ENCODE data around the gene ANTXRL. TPM values are rescaled to one million over a fixed set of nuclear protein-coding genes. Genes with fewer than 3 reads are reported as not detected.
"Not testable (repeated sequence)": the region's sequence is repeated elsewhere in the genome, so short reads cannot be mapped to it uniquely, and the experiment has no call there.

The ANTXRL gene
- total RNA-seq, 2 experiments from 2014 or later, result 0.95 TPM; not detected in 1

- Histone ChIP-seq H3K9me2 (ENCODE audit: insufficient read depth, low read length) (no peaks in the 10 kb centered on the region), H4K20me1 (ENCODE audit: insufficient read depth, low read length) (no peaks in the 10 kb centered on the region), H3K4me1 (ENCODE audit: insufficient read depth, low read length, poor library complexity, severe bottlenecking) (no peaks in the 10 kb centered on the region), H3K27ac (ENCODE audit: low read depth, low read length, poor library complexity, severe bottlenecking) (no peak overlapping the region), H3K9me3 (ENCODE audit: low read length) (peaks cover 26% of the 10 kb centered on the region; the same call in 1 of the 2 replicates), H3K4me2 (ENCODE audit: low read length) (no peak overlapping the region), H2AFZ (ENCODE audit: low read length) (no peak overlapping the region), H3K4me3 (ENCODE audit: low read depth, low read length, poor library complexity, severe bottlenecking) (no peak overlapping the region), H3K36me3 (ENCODE audit: insufficient read depth, low read length) (peaks cover 71% of the 10 kb centered on the region), H3K79me2 (ENCODE audit: insufficient read depth, low read depth, low read length) (peaks cover 17% of the 10 kb centered on the region; the same call in 1 of the 2 replicates)
- no peak for TF ChIP-seq EZH2phosphoT487 (IDR thresholded peaks at IDR 0.05; ENCODE audit: borderline replicate concordance, low read depth, low read length)
- TF ChIP-seq, protein P1, sequence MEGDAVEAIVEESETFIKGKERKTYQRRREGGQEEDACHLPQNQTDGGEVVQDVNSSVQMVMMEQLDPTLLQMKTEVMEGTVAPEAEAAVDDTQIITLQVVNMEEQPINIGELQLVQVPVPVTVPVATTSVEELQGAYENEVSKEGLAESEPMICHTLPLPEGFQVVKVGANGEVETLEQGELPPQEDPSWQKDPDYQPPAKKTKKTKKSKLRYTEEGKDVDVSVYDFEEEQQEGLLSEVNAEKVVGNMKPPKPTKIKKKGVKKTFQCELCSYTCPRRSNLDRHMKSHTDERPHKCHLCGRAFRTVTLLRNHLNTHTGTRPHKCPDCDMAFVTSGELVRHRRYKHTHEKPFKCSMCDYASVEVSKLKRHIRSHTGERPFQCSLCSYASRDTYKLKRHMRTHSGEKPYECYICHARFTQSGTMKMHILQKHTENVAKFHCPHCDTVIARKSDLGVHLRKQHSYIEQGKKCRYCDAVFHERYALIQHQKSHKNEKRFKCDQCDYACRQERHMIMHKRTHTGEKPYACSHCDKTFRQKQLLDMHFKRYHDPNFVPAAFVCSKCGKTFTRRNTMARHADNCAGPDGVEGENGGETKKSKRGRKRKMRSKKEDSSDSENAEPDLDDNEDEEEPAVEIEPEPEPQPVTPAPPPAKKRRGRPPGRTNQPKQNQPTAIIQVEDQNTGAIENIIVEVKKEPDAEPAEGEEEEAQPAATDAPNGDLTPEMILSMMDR (conservative IDR thresholded peaks at IDR 0.05; ENCODE audit: low read length), result no peak
- no TSS peak for BruUV-seq (replicated peaks)
- intact Hi-C loops (cut with micrococcal nuclease; ENCODE audit: unreplicated experiment), result no loop called here
- ChIA-PET POLR2A (interaction anchor here (1.2 kb wide), 1 partner anchor 23 kb away, joined by 3 read pairs; no protein-coding TSS in a partner anchor), CTCF (ENCODE audit: unreplicated experiment) (no interaction called here)
- DNase-seq (ENCODE audit: low spot score), result no peak
Measured at GRCh38 chr10:46240684-46241565, 45.9 kb upstream of the ANTXRL start.

DNA sequence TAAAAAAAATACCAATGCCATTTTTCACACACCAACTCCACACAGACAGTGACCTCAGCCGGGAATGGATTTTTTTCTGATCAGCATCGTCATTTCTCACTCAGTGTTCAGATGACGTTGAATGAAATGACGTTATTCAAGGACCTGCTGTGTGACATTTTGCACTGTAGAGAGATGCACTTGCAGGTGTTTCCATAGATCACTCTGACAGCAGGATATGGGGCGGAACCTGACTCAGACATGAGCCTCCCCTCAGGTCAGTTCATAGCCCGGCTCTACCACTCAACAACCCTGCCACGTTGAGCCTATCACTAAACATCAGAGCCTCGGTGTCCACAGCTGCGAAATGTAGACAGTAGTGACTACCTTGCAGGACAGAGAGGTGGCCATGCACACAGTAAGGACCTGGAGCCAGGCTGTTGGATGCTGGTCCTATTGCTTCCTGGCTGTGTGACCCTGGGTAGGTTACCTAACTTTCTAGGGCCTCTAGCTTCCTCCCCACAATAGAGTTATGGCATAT, 41.4 kb upstream of the ANTXRL start:
- ChIA-PET CTCF (ENCODE audit: unreplicated experiment) (no interaction called here), POLR2A (no interaction called here)

GRCh38 chr10:46246400-46247180, 40.2 kb upstream of the ANTXRL start:
- H2AFZ ChIP-seq (ENCODE audit: low read length); H3K4me1 ChIP-seq (ENCODE audit: insufficient read depth, low read length, poor library complexity, severe bottlenecking); CTCF ChIA-PET (ENCODE audit: unreplicated experiment); H3K4me2 ChIP-seq (ENCODE audit: low read length); H3K27ac ChIP-seq (ENCODE audit: low read depth, low read length, poor library complexity, severe bottlenecking); H4K20me1 ChIP-seq (ENCODE audit: insufficient read depth, low read length); POLR2A ChIA-PET; intact Hi-C loops (cut with micrococcal nuclease; ENCODE audit: unreplicated experiment); H3K9me2 ChIP-seq (ENCODE audit: insufficient read depth, low read length); DNase-seq (ENCODE audit: low spot score); BruUV-seq (replicated peaks); H3K4me3 ChIP-seq (ENCODE audit: low read depth, low read length, poor library complexity, severe bottlenecking): not testable (repeated sequence)
- H3K9me3 ChIP-seq (ENCODE audit: low read length), result peaks cover 21% of the 10 kb centered on the region; the same call in 1 of the 2 replicates
- peaks cover 12% of the 10 kb centered on the region; the same call in 1 of the 2 replicates for H3K79me2 ChIP-seq (ENCODE audit: insufficient read depth, low read depth, low read length)
- peaks cover 49% of the 10 kb centered on the region for H3K36me3 ChIP-seq (ENCODE audit: insufficient read depth, low read length)

More for the DNA sequence above, 41.4 kb upstream of the ANTXRL start:
- Histone ChIP-seq H3K9me2 (ENCODE audit: insufficient read depth, low read length) (no peaks in the 10 kb centered on the region), H3K79me2 (ENCODE audit: insufficient read depth, low read depth, low read length) (peaks cover 17% of the 10 kb centered on the region; the same call in 1 of the 2 replicates), H3K4me3 (ENCODE audit: low read depth, low read length, poor library complexity, severe bottlenecking) (no peak overlapping the region), H3K4me2 (ENCODE audit: low read length) (no peak overlapping the region), H2AFZ (ENCODE audit: low read length) (no peak overlapping the region), H3K27ac (ENCODE audit: low read depth, low read length, poor library complexity, severe bottlenecking) (no peak overlapping the region), H4K20me1 (ENCODE audit: insufficient read depth, low read length) (no peaks in the 10 kb centered on the region), H3K36me3 (ENCODE audit: insufficient read depth, low read length) (peaks cover 50% of the 10 kb centered on the region), H3K4me1 (ENCODE audit: insufficient read depth, low read length, poor library complexity, severe bottlenecking) (no peaks in the 10 kb centered on the region), H3K9me3 (ENCODE audit: low read length) (peaks cover 26% of the 10 kb centered on the region; the same call in 1 of the 2 replicates)
- BruUV-seq (replicated peaks), result no TSS peak
- no peak for DNase-seq (ENCODE audit: low spot score)
- intact Hi-C loops (cut with micrococcal nuclease; ENCODE audit: unreplicated experiment), result no loop called here
- TF ChIP-seq, protein P1 (conservative IDR thresholded peaks at IDR 0.05; ENCODE audit: low read length), result no peak
- TF ChIP-seq EZH2phosphoT487 (IDR thresholded peaks at IDR 0.05; ENCODE audit: borderline replicate concordance, low read depth, low read length), result no peak
